ENCODE data around the gene LARP4. TPM values are rescaled to one million over a fixed set of nuclear protein-coding genes. Genes with fewer than 3 reads are reported as not detected.
"Not testable (repeated sequence)": the region's sequence is repeated elsewhere in the genome, so short reads cannot be mapped to it uniquely, and the experiment has no call there.

LARP4 gene
- polyA plus RNA-seq, 1 donor from 2014 or later, result 17.8 TPM

GRCh38 chr12:50415899-50416479, 15.3 kb downstream of the LARP4 start:
- H3K4me3 ChIP-seq (ENCODE audit: low read length), result no peak overlapping the region
- H3K27me3 ChIP-seq (ENCODE audit: insufficient read depth, low read depth, low read length), result no peaks in the 10 kb centered on the region
- H2AFZ ChIP-seq (ENCODE audit: low read depth, low read length), result no peak overlapping the region
- H3K9ac ChIP-seq (ENCODE audit: low read length), result no peak overlapping the region
- no peaks in the 10 kb centered on the region for H3F3A ChIP-seq (ENCODE audit: insufficient read depth, low read length, poor library complexity, severe bottlenecking)
- H3K9me2 ChIP-seq (ENCODE audit: insufficient read depth, low read length), result no peaks in the 10 kb centered on the region
- peaks cover 36% of the 10 kb centered on the region for H3K79me2 ChIP-seq (replicated peaks; ENCODE audit: insufficient read depth, low read length)
- H3K36me3 ChIP-seq (ENCODE audit: insufficient read depth, low read length), result no peaks in the 10 kb centered on the region
- no peak for TF ChIP-seq SMC3 (conservative IDR thresholded peaks at IDR 0.05; ENCODE audit: poor library complexity)
- TF ChIP-seq MXI1 (conservative IDR thresholded peaks at IDR 0.05; ENCODE audit: poor library complexity, severe bottlenecking), result no peak
- TF ChIP-seq EZH2 (IDR thresholded peaks at IDR 0.05; ENCODE audit: borderline replicate concordance, insufficient read depth, low read length, poor library complexity, severe bottlenecking), result no peak
- no peak overlapping the region for H3K27ac ChIP-seq (ENCODE audit: low read length)
- no peaks in the 10 kb centered on the region for H3K9me3 ChIP-seq (ENCODE audit: low read length)
- H4K20me1 ChIP-seq (ENCODE audit: insufficient read depth), result no peaks in the 10 kb centered on the region
- no peak overlapping the region for H3K4me2 ChIP-seq (ENCODE audit: low read length)

- Histone ChIP-seq H2AFZ (ENCODE audit: low read depth, low read length) (no peak overlapping the region), H3K9ac (ENCODE audit: low read length) (no peak overlapping the region), H3F3A (ENCODE audit: insufficient read depth, low read length, poor library complexity, severe bottlenecking) (no peaks in the 10 kb centered on the region), H3K9me3 (ENCODE audit: low read length) (no peaks in the 10 kb centered on the region), H3K27ac (ENCODE audit: low read length) (no peak overlapping the region), H3K4me2 (ENCODE audit: low read length) (no peak overlapping the region), H3K79me2 (replicated peaks; ENCODE audit: insufficient read depth, low read length) (peaks cover 23% of the 10 kb centered on the region), H4K20me1 (ENCODE audit: insufficient read depth) (no peaks in the 10 kb centered on the region), H3K36me3 (ENCODE audit: insufficient read depth, low read length) (no peaks in the 10 kb centered on the region), H3K9me2 (ENCODE audit: insufficient read depth, low read length) (no peaks in the 10 kb centered on the region), H3K27me3 (ENCODE audit: insufficient read depth, low read depth, low read length) (no peaks in the 10 kb centered on the region), H3K4me3 (ENCODE audit: low read length) (no peak overlapping the region)
- TF ChIP-seq RAD21 (conservative IDR thresholded peaks at IDR 0.05) (no peak), SMC3 (conservative IDR thresholded peaks at IDR 0.05; ENCODE audit: poor library complexity) (no peak), EP300 (conservative IDR thresholded peaks at IDR 0.05; ENCODE audit: poor library complexity, severe bottlenecking) (no peak), MXI1 (conservative IDR thresholded peaks at IDR 0.05; ENCODE audit: poor library complexity, severe bottlenecking) (no peak), EZH2 (IDR thresholded peaks at IDR 0.05; ENCODE audit: borderline replicate concordance, insufficient read depth, low read length, poor library complexity, severe bottlenecking) (no peak), TAF1 (IDR thresholded peaks at IDR 0.05; ENCODE audit: low read depth) (no peak), REST (IDR thresholded peaks at IDR 0.05; ENCODE audit: borderline replicate concordance) (no peak), POLR2AphosphoS5 (IDR thresholded peaks at IDR 0.05) (no peak), CTCF (IDR thresholded peaks at IDR 0.05; ENCODE audit: poor library complexity, severe bottlenecking) (no peak)
These were observed 18.6 kb downstream of the LARP4 start for GRCh38 chr12:50419112-50419909.

- not testable (repeated sequence) for H3K27ac ChIP-seq (ENCODE audit: low read length); H3K9me2 ChIP-seq (ENCODE audit: insufficient read depth, low read length); H2AFZ ChIP-seq (ENCODE audit: low read depth, low read length); H3F3A ChIP-seq (ENCODE audit: insufficient read depth, low read length, poor library complexity, severe bottlenecking); H3K4me3 ChIP-seq (ENCODE audit: low read length); H4K20me1 ChIP-seq (ENCODE audit: insufficient read depth); H3K9me3 ChIP-seq (ENCODE audit: low read length); H3K27me3 ChIP-seq (ENCODE audit: insufficient read depth, low read depth, low read length); H3K36me3 ChIP-seq (ENCODE audit: insufficient read depth, low read length); H3K9ac ChIP-seq (ENCODE audit: low read length); H3K79me2 ChIP-seq (replicated peaks; ENCODE audit: insufficient read depth, low read length); H3K4me2 ChIP-seq (ENCODE audit: low read length)
These were observed 22.2 kb downstream of the LARP4 start for GRCh38 chr12:50422855-50423254.

- H3K79me2 ChIP-seq (replicated peaks; ENCODE audit: insufficient read depth, low read length); H3K9ac ChIP-seq (ENCODE audit: low read length); H3K4me3 ChIP-seq (ENCODE audit: low read length); H3F3A ChIP-seq (ENCODE audit: insufficient read depth, low read length, poor library complexity, severe bottlenecking); H3K9me3 ChIP-seq (ENCODE audit: low read length); H2AFZ ChIP-seq (ENCODE audit: low read depth, low read length); H3K36me3 ChIP-seq (ENCODE audit: insufficient read depth, low read length); H4K20me1 ChIP-seq (ENCODE audit: insufficient read depth); H3K27me3 ChIP-seq (ENCODE audit: insufficient read depth, low read depth, low read length); H3K4me2 ChIP-seq (ENCODE audit: low read length); H3K9me2 ChIP-seq (ENCODE audit: insufficient read depth, low read length); H3K27ac ChIP-seq (ENCODE audit: low read length): not testable (repeated sequence)
These were observed 22.7 kb downstream of the LARP4 start for GRCh38 chr12:50423342-50423741.

Data from neural cell (in vitro differentiated cells).